GM21619 (cell line): Measurements from ENCODE around the gene SCAMP4.
A peak's percentile ranks its signal among the peaks of the same experiment; 100 is the strongest.
"Not testable (repeated sequence)": the region's sequence is repeated elsewhere in the genome, so short reads cannot be mapped to it uniquely, and the experiment has no call there.

Source experiments
- ATAC-seq: cut with Tn5 transposase; IDR thresholded peaks from one replicate; pipeline ENCODE4 v1.9.1; 2021; ENCODE audit not compliant: unreplicated experiment

SCAMP4 gene

GRCh38 chr19:1882786-1883692 lies 22.2 kb upstream of the SCAMP4 start:
- no peak for ATAC-seq

GRCh38 chr19:1883784-1884183 lies 21.4 kb upstream of the SCAMP4 start:
- no peak for ATAC-seq

GRCh38 chr19:1884291-1884718 lies 20.9 kb upstream of the SCAMP4 start:
- ATAC-seq, result no peak

- ATAC-seq, result no peak
These were observed 20.4 kb upstream of the SCAMP4 start for GRCh38 chr19:1884719-1885334.

- peak; percentile 76 for ATAC-seq
These were observed 19.6 kb upstream of the SCAMP4 start, which contains the start of gene ABHD17A for GRCh38 chr19:1885398-1886119. Gene ABHD17A (minus strand): TSS chr19:1885496. CDS start chr19:1881566, 3,930 bp downstream.

GRCh38 chr19:1886360-1886759 lies 18.8 kb upstream of the SCAMP4 start:
- ATAC-seq, result not testable (repeated sequence)

GRCh38 chr19:1888385-1888784 lies 16.8 kb upstream of the SCAMP4 start:
- no peak for ATAC-seq

- no peak for ATAC-seq
These were observed 15.3 kb upstream of the SCAMP4 start for GRCh38 chr19:1889907-1890306.

GRCh38 chr19:1893791-1894190 lies 11.4 kb upstream of the SCAMP4 start:
- ATAC-seq, result no peak

- no peak for ATAC-seq
These were observed 8.7 kb upstream of the SCAMP4 start for GRCh38 chr19:1896508-1896907.

- ATAC-seq, result no peak
These were observed 3.2 kb upstream of the SCAMP4 start for GRCh38 chr19:1901940-1902404.

GRCh38 chr19:1902923-1903322 lies 2.3 kb upstream of the SCAMP4 start:
- ATAC-seq, result no peak

- no peak for ATAC-seq
These were observed 414 bp upstream of the SCAMP4 start for GRCh38 chr19:1904860-1905109.

- no peak for ATAC-seq
These were observed 720 bp downstream of the SCAMP4 start for GRCh38 chr19:1905863-1906375.

- ATAC-seq, result no peak
These were observed 1.9 kb downstream of the SCAMP4 start for GRCh38 chr19:1906985-1907562.

GRCh38 chr19:1907563-1908363 lies 2.6 kb downstream of the SCAMP4 start:
- ATAC-seq, result no peak

- ATAC-seq, result no peak
These were observed 3.1 kb downstream of the SCAMP4 start for GRCh38 chr19:1908364-1908678.

GRCh38 chr19:1909761-1910080 lies 4.5 kb downstream of the SCAMP4 start:
- ATAC-seq, result no peak

- no peak for ATAC-seq
These were observed 5.0 kb downstream of the SCAMP4 start for GRCh38 chr19:1910177-1910576.

- ATAC-seq, result no peak
These were observed 5.9 kb downstream of the SCAMP4 start for GRCh38 chr19:1911098-1911497.

- ATAC-seq, result no peak
These were observed 6.8 kb downstream of the SCAMP4 start for GRCh38 chr19:1911995-1912394.
